Spinal cord (tissue), 10 donors: ENCODE data around the gene ADAMTSL3. TPM values are rescaled to one million over a fixed set of nuclear protein-coding genes. Genes with fewer than 3 reads are reported as not detected.

Source experiments
- DNase-seq, 6 donors: peaks; one replicate each; pipeline versions ENCODE4 v3.0.0 to v3.0.0-alpha.2; 2013 to 2015; ENCODE audit warnings: low spot score in 6 of 6, low read depth in 4 of 6
- H3K27ac ChIP-seq: one replicate; pipeline ENCODE4 v1.5.1; 2013; ENCODE audit warnings: low read depth, low read length, control low read depth
- H3K27me3 ChIP-seq: one replicate; pipeline ENCODE4 v1.6.1; 2013; ENCODE audit warnings: low read length; ENCODE audit not compliant: control insufficient read depth, insufficient read depth
- H3K36me3 ChIP-seq: one replicate; pipeline ENCODE4 v1.6.1; 2013; ENCODE audit warnings: low read length; ENCODE audit not compliant: control insufficient read depth, insufficient read depth
- H3K4me1 ChIP-seq: one replicate; pipeline ENCODE4 v1.6.1; 2013; ENCODE audit warnings: low read length; ENCODE audit not compliant: control insufficient read depth, insufficient read depth
- H3K4me3 ChIP-seq: one replicate; pipeline ENCODE4 v1.5.1; 2013; ENCODE audit warnings: low read depth, low read length, control low read depth
- H3K9me3 ChIP-seq: one replicate; pipeline ENCODE4 v1.6.1; 2013; ENCODE audit warnings: low read length; ENCODE audit not compliant: control insufficient read depth, insufficient read depth
- WGBS: methylation state at CpG from one replicate; pipeline ENCODE4 v1.1.5; 2013; ENCODE audit warnings: missing lambda C conversion rate; ENCODE audit not compliant: insufficient coverage; 5-methylcytosine and 5-hydroxymethylcytosine counted together
- polyA plus RNA-seq, 2 donors: library from polyadenylated mRNA; unstranded; fragments of 120-200 nt; gene quantifications; one replicate each; pipeline ENCODE4 v1.2.1, GENCODE V29; 2013; ENCODE audit not compliant: insufficient read length in 2 of 2
- total RNA-seq, 2 donors: library from RNA; depleted of rRNA in 1 of 2; stranded (reverse); fragments of 120-200 nt in 1 of 2; fragments of >200 nt in 1 of 2; gene quantifications; one replicate each; pipeline versions ENCODE4 v1.2.3 to v1.2.4, GENCODE V29; 2013 to 2014
- donor health status: healthy.

Gene ADAMTSL3
- total and polyA plus RNA-seq, 4 donors: 3.6 to 25.2 (median 12.0) TPM

DNA sequence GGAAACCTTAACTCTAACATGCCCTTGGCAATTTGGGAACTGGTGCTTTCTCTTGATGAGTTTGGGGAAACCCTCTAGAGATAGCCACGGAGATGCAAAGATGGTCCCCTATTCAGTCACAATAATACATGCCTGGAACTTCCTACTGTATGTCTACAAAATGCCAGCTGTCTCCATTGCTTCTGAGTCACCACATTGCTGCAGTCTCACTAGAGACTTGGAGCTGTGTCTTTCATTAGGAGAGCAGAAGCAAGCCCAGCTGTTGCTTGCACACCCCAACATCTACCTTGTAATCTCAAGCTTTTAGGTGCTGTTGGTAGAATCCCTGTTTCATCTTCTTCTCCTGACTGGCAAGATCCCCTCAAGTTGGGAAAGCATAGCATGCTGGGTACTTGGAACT lies 261.0 kb downstream of the ADAMTSL3 start:
- Histone ChIP-seq H3K27me3 (no peaks in the 10 kb centered on the region), H3K27ac (no peak overlapping the region), H3K36me3 (no peaks in the 10 kb centered on the region), H3K9me3 (no peaks in the 10 kb centered on the region), H3K4me1 (no peaks in the 10 kb centered on the region), H3K4me3 (no peak overlapping the region)
- 60% methylated on average over 1 of the region's 1 CpG for WGBS
- DNase-seq: no peak

DNA sequence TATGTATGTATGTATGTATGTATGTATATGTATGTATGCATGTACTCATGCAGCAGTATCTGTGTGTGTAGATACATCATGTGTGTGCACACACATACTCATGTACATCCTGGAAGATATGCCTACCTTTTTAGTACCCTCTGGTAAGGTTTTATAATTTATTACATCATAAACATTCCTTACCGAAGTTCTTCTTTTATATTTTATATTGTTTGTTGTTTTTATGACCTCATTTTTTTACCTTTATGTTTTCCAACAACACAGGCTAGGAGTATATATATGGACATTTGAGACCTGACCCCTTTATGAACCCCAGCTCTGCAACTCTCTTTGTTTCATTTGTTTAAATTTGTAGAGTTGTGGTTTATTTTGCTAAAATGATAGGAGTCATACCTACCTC lies 263.5 kb downstream of the ADAMTSL3 start:
- Histone ChIP-seq H3K9me3 (no peaks in the 10 kb centered on the region), H3K27ac (no peak overlapping the region), H3K4me3 (no peak overlapping the region), H3K36me3 (no peaks in the 10 kb centered on the region), H3K27me3 (no peaks in the 10 kb centered on the region), H3K4me1 (no peaks in the 10 kb centered on the region)
- DNase-seq: no peak
- WGBS: no CpG with 5 or more reads among the region's 1 CpG

DNA sequence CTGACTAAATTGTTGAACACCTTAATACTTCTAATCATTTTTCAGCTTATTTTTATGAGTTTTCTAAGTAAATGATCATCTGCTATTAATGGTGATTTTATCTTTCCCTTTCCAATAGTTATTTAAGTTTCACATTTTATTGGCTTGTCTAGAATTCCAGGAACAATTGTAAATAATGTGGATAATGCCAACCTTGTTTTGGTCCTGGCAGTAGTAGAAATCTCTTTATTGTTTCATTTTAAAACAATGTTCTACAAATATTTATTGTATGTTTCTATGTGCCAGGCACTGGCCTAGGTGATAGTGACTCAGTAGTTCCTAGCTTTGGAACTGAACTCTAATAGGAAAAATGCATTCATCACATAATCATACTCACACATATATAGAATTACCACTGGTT lies 264.1 kb downstream of the ADAMTSL3 start:
- no peak for DNase-seq
- Histone ChIP-seq H3K27ac (no peak overlapping the region), H3K4me3 (no peak overlapping the region), H3K9me3 (no peaks in the 10 kb centered on the region), H3K27me3 (no peaks in the 10 kb centered on the region), H3K36me3 (no peaks in the 10 kb centered on the region), H3K4me1 (no peaks in the 10 kb centered on the region)

DNA sequence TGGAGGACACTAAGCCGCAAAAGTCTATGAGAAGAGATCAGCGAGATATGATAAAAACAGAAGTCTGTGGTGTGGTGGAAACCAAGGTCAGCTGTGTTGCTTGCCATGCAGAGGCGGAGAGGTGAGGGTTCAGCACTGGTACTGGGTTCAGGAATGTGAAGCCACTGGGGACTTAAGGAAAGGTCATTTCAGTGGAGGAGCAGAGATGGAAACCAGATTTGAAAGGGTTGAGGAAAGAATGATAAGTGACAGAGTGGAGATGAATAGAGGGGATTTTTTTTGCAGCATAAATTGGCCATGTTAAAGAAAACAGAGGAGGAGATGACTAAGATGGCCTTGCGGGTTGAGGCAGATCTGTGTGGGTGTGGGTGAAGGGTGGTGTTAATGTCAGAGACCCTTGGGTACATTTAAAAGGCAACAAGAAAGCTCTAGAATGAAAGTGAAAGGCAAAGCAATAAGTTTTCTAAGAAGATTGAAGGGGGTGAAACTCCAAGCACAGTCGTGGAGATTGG lies 265.5 kb downstream of the ADAMTSL3 start:
- no peak overlapping the region for H3K4me3 ChIP-seq
- no peaks in the 10 kb centered on the region for H3K4me1 ChIP-seq
- DNase-seq: no peak
- H3K27me3 ChIP-seq: no peaks in the 10 kb centered on the region
- no peaks in the 10 kb centered on the region for H3K36me3 ChIP-seq
- no peak overlapping the region for H3K27ac ChIP-seq
- no peaks in the 10 kb centered on the region for H3K9me3 ChIP-seq
- WGBS: 88% methylated on average over 5 of the region's 5 CpGs

DNA sequence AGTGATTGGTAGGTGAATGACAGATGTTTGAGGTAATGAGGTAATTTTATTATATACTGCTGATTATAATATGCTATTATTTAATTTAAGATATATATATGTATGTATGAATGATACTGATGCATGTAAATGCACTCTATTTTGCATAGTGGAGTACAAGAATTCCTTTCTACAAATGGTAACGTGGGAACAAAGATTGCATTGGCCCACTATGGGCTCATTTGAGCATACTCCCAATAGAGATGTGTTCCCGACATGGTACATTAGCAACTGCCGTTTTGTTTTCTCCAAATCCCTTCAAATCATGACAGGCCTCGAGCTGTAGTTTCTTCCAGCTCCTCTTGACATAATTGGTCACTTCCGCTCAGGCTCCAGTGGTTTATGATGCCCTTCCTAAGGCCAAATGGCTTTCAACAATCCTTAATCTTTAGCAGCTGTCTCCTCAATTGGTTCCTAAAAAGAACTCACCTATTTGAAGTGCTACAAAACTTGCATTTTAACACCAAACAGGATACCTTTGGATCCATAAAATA lies 266.1 kb downstream of the ADAMTSL3 start:
- H3K27me3 ChIP-seq: no peaks in the 10 kb centered on the region
- H3K27ac ChIP-seq: no peak overlapping the region
- no peaks in the 10 kb centered on the region for H3K4me1 ChIP-seq
- H3K36me3 ChIP-seq: no peaks in the 10 kb centered on the region
- peak in 1 of 6 donors; percentile 60 for DNase-seq
- H3K9me3 ChIP-seq: no peaks in the 10 kb centered on the region
- WGBS: 41% methylated on average over 4 of the region's 5 CpGs
- no peak overlapping the region for H3K4me3 ChIP-seq

DNA sequence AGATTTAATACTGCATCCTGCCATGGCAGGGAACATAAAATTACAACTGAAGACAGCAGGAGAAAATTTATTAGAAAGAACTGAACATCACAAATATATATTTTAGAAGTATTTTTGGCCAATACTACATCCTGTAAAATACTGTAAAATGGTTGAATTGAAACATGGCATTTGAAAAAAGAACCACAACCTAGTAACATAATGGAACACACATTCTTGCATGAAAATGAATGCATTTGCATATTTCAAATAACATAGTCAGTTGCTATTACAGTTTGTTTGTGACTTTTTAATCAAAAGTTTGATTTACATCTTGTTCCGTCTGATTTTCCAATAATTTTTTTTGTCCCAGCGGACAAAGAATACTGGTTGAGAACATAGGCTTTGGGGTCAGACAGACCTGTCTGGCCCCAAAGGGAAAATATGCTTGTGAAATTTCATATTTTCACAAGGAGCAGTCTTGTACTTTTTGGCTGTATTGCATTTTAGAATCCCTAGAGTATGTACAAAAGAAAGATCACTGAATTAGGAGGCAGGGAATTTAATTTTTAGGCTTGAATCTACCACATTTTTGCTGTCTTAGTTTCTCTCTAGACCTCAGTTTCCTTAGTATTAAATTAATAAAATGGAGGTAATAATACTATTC lies 268.8 kb downstream of the ADAMTSL3 start:
- no CpG with 5 or more reads among the region's 2 CpGs for WGBS
- no peaks in the 10 kb centered on the region for H3K36me3 ChIP-seq
- H3K27me3 ChIP-seq: no peaks in the 10 kb centered on the region
- H3K9me3 ChIP-seq: no peaks in the 10 kb centered on the region
- H3K4me1 ChIP-seq: no peaks in the 10 kb centered on the region
- DNase-seq: no peak
- H3K4me3 ChIP-seq: no peak overlapping the region
- H3K27ac ChIP-seq: no peak overlapping the region

DNA sequence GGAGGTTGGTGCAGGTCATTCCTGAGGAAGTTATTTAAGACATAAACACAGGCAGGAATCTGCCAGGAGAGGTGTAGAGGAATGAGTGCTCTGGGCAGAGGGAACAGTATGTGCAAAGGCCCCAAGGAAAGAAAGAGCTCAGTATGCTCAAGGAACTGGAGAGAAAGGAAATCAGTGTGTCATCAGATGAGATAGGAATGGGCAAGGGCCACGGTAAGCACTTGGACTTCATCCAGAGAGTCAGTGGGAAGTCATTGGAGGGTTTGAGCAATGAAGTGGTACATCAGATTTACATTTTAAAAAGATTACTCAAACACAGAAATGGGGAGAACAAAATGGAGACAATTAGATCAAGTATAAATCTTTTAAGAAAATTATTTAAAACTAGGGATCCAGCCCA lies 272.2 kb downstream of the ADAMTSL3 start:
- H3K36me3 ChIP-seq: no peaks in the 10 kb centered on the region
- no peaks in the 10 kb centered on the region for H3K27me3 ChIP-seq
- no CpG with 5 or more reads among the region's 1 CpG for WGBS
- no peaks in the 10 kb centered on the region for H3K4me1 ChIP-seq
- no peak for DNase-seq
- H3K27ac ChIP-seq: no peak overlapping the region
- no peak overlapping the region for H3K4me3 ChIP-seq
- no peaks in the 10 kb centered on the region for H3K9me3 ChIP-seq

DNA sequence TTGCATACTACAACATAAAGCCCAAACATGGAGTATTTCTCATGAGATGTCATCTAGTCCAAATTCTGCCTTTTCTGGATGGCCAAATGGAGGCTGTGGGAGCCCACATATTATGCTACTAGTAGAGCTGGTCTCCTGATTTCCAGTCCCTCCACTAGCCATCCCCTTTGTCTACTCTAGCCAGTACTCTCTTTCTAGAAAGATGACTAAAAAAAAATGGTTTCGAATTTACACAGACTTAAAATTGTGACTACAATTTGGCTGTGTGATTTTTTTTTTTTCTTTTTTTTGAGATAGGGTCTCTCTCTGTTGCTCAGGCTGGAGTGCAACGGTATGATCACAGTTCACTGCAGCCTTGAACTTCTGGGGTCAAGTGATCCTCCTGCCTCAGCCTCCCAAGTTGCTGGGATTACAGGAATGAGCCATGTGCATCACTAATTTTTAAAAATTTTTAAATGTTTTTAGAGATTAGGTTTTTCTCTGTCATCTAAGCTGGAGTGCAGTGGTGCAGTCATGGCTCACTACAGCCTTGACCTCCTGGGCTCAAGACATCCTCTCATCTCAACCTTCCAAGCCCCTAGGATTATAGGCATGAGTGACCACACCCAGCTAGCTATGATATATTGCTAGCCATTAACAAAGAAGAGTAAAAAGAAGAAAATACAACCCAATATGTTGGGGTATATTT lies 273.9 kb downstream of the ADAMTSL3 start:
- Histone ChIP-seq H3K27ac (no peak overlapping the region), H3K4me1 (no peaks in the 10 kb centered on the region), H3K36me3 (no peaks in the 10 kb centered on the region), H3K4me3 (no peak overlapping the region), H3K27me3 (no peaks in the 10 kb centered on the region), H3K9me3 (no peaks in the 10 kb centered on the region)
- no CpG with 5 or more reads among the region's 2 CpGs for WGBS
- DNase-seq: no peak

DNA sequence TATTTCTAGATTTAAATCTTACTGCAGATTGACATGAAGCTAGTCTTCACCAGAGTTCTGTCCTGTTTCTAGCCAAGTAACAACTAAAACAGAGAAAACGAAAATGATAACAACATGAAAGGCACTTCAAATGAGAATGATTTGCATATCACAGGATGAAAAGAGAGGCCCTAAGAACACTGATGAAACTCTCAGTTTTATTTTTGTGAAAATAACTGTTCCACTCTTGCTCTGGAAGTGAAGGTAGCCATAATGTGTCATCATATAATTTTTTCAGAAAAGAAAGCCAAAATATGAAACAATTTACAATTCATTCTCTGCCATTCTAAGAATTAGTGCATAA lies 274.4 kb downstream of the ADAMTSL3 start:
- Histone ChIP-seq H3K9me3 (no peaks in the 10 kb centered on the region), H3K4me1 (no peaks in the 10 kb centered on the region), H3K27me3 (no peaks in the 10 kb centered on the region), H3K4me3 (no peak overlapping the region), H3K36me3 (no peaks in the 10 kb centered on the region), H3K27ac (no peak overlapping the region)
- no CpG with 5 or more reads among the region's 1 CpG for WGBS
- DNase-seq: no peak

DNA sequence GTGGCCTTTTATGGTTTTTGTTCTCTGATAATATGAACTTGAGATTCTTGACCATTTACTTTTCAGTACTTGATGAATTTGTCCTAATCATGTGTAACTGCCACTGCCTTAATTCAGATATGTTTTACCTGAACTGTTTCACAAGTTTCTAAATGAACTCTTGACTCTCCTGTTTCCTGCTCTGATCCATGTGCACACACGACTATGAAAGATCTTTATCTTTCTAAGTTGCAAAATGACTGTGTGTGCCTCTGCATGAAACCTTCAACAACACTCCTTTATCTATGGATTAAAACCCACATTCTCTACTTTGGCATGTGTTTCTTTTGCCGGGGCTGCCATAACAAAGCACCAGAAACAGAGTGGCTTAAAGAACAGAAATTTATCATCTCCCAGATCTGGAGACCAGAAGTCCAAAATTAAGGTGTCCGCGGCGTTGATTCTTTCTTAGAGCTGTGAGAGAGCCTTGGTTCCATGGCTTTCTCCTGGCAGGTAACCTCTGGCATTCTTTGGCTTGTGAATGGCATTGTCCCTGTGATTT lies 275.0 kb downstream of the ADAMTSL3 start:
- H3K4me3 ChIP-seq: no peak overlapping the region
- no peaks in the 10 kb centered on the region for H3K36me3 ChIP-seq
- H3K4me1 ChIP-seq: no peaks in the 10 kb centered on the region
- no peak for DNase-seq
- WGBS: 71% methylated on average over 4 of the region's 5 CpGs
- H3K27me3 ChIP-seq: no peaks in the 10 kb centered on the region
- no peak overlapping the region for H3K27ac ChIP-seq
- no peaks in the 10 kb centered on the region for H3K9me3 ChIP-seq
